ENCODE data around the gene FAM193B.

FAM193B gene

DNA sequence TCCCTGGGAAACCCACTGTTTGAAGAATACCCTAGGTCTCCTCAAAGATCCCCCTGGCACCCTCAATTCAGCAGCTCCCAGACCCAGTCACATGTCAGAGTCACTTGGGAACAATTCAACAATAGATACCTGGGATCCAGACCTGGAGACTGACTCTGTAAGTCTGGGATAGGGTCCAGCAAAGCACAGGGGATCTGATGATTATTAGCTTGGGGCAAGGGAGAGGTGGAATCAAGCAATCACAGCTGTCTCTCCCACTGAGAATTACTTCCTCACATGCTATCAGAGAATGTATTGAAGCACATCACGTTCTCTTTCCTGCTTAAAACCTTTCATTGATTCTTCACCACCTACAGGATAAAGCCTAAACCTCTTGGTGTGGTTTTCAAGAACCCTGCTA, 5.9 kb downstream of the FAM193B start:
- TF ChIP-seq FOXP2 (optimal IDR thresholded peaks at IDR 0.05; ENCODE audit: borderline replicate concordance, extremely low read depth, extremely low read length, insufficient read depth) (no peak), SIN3A (IDR thresholded peaks at IDR 0.05; ENCODE audit: borderline replicate concordance, insufficient read depth, low read length) (no peak), TAF1 (IDR thresholded peaks at IDR 0.05; ENCODE audit: borderline replicate concordance, insufficient read depth, low read length) (no peak), POLR2AphosphoS5 (IDR thresholded peaks at IDR 0.05; ENCODE audit: low read depth, low read length) (no peak)
- TF ChIP-seq, protein P1, sequence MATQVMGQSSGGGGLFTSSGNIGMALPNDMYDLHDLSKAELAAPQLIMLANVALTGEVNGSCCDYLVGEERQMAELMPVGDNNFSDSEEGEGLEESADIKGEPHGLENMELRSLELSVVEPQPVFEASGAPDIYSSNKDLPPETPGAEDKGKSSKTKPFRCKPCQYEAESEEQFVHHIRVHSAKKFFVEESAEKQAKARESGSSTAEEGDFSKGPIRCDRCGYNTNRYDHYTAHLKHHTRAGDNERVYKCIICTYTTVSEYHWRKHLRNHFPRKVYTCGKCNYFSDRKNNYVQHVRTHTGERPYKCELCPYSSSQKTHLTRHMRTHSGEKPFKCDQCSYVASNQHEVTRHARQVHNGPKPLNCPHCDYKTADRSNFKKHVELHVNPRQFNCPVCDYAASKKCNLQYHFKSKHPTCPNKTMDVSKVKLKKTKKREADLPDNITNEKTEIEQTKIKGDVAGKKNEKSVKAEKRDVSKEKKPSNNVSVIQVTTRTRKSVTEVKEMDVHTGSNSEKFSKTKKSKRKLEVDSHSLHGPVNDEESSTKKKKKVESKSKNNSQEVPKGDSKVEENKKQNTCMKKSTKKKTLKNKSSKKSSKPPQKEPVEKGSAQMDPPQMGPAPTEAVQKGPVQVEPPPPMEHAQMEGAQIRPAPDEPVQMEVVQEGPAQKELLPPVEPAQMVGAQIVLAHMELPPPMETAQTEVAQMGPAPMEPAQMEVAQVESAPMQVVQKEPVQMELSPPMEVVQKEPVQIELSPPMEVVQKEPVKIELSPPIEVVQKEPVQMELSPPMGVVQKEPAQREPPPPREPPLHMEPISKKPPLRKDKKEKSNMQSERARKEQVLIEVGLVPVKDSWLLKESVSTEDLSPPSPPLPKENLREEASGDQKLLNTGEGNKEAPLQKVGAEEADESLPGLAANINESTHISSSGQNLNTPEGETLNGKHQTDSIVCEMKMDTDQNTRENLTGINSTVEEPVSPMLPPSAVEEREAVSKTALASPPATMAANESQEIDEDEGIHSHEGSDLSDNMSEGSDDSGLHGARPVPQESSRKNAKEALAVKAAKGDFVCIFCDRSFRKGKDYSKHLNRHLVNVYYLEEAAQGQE (IDR thresholded peaks at IDR 0.05; ENCODE audit: insufficient read depth in 1 of 2, low read depth in 2 of 2, low read length in 2 of 2), result no peak

DNA sequence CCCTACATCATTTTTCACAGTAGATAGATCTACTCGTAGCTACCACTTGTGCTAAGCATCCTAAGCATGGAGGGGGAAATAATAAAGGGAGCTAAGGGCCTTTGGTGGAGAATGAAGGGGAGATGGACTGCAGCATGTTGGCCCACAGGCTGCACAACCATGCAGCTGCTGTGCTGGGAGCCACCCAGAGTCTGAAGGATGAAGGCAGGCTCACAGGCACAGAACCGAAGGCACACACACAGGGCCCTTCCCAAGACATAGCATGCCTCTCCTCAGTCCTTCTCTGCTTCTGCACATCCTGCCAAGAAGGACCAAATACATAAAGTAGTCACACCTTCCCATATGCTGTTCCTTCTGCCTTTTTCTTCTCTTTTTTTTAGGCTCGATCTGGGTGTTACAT, 6.6 kb downstream of the FAM193B start:
- TF ChIP-seq FOXP2 (optimal IDR thresholded peaks at IDR 0.05; ENCODE audit: borderline replicate concordance, extremely low read depth, extremely low read length, insufficient read depth) (no peak), POLR2AphosphoS5 (IDR thresholded peaks at IDR 0.05; ENCODE audit: low read depth, low read length) (no peak), SIN3A (IDR thresholded peaks at IDR 0.05; ENCODE audit: borderline replicate concordance, insufficient read depth, low read length) (no peak), TAF1 (IDR thresholded peaks at IDR 0.05; ENCODE audit: borderline replicate concordance, insufficient read depth, low read length) (no peak)
- TF ChIP-seq, protein P1 (IDR thresholded peaks at IDR 0.05; ENCODE audit: insufficient read depth in 1 of 2, low read depth in 2 of 2, low read length in 2 of 2), result no peak

DNA sequence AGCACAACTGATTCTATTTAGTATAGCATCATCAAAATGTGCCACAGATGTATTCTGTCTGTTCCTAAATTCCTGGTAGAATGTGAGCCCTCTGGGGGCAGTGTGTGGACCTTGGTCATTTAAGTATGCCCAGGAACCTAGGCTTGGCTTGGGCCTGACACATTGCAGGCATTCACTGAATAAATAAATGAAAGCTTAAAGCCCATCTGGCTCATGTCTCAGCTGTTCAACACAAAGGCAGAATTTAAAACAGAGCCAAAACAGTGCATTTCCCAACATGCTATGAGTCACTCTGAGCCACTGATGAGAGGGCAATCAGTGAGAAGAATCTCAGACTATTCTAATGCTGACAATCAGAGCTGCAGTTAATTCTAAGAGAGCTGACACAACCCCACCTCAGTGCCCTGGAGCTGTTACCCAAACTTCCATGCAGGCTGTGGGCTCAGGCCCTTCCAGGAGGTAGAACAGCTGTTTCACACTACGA, 8.1 kb downstream of the FAM193B start:
- TF ChIP-seq SIN3A (IDR thresholded peaks at IDR 0.05; ENCODE audit: borderline replicate concordance, insufficient read depth, low read length) (no peak; the same call in 1 of the 2 replicates), FOXP2 (optimal IDR thresholded peaks at IDR 0.05; ENCODE audit: borderline replicate concordance, extremely low read depth, extremely low read length, insufficient read depth) (no peak), TAF1 (IDR thresholded peaks at IDR 0.05; ENCODE audit: borderline replicate concordance, insufficient read depth, low read length) (no peak), POLR2AphosphoS5 (IDR thresholded peaks at IDR 0.05; ENCODE audit: low read depth, low read length) (no peak; the same call in 1 of the 2 replicates)
- TF ChIP-seq, protein P1 (IDR thresholded peaks at IDR 0.05; ENCODE audit: insufficient read depth in 1 of 2, low read depth in 2 of 2, low read length in 2 of 2), result no peak

DNA sequence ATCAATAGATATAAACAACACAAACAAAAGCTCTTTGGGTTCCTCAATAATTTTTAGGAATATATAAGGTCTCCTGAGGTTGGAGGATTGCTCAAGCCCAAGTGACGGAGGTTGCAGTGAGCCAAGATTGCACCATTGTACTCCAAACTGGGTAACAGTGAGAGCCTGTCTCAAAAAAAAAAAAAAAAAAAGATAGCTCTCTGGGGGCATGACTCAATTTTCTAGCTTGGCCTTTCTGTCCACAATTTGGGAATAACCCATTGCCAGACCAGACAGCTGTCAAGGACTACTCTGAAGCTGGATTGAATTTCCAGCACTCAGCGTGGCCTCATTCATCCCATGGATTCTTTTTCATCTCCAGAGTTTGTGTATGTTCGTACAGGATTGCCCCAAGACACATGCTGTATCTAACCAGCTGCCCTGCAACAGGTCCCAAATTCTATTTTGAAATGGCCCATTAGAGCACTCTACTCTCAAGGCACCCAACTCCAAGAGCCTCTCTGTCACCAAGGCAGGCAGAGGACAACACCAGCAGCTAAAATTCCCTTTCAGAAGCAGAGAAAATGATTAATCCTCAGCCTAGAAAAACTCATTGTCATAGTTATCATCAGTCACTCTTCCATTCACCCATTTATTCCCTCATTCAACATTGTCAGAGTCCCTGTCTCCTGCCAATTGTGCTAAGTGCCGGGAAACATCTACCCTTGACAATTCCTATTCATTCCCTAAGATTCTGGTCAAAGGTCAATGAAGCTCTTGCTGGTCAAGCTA, 8.7 kb downstream of the FAM193B start:
- TF ChIP-seq FOXP2 (optimal IDR thresholded peaks at IDR 0.05; ENCODE audit: borderline replicate concordance, extremely low read depth, extremely low read length, insufficient read depth), result no peak
- 0 out of 2 replicates have a peak, but pooled peaks have one; percentile 21 for TF ChIP-seq SIN3A (IDR thresholded peaks at IDR 0.05; ENCODE audit: borderline replicate concordance, insufficient read depth, low read length)

DNA sequence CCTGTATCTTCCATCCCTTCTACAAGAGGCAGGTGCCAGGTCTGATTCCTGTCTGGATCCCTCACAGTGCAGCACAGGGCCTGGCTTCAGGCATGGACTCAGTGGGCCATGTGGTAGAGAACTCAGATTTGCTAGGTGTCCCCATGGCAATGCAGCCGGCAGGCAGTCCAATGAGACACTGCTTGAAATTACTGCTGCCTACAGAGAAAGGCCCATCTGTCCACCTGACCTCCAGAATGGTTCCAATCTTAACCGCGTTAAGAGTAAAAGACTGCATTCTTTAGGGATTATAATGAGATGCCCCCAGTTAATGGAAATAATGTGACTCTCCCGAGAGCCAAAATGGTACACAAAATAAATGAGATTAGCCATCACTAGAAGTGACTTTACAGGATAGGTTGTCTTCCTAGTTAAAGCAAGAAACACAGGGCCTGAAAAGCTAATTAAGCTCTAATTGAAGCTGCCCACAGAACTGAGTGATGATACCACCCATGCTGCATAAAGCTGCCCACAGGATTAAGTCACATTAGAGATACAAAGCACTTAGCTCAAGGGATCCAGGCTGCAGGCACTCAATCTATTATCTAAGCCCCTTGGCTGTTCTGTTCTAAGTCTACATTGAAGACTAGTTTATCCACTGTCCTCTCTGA, 11.4 kb downstream of the FAM193B start:
- TF ChIP-seq TAF1 (IDR thresholded peaks at IDR 0.05; ENCODE audit: borderline replicate concordance, insufficient read depth, low read length), result no peak

DNA sequence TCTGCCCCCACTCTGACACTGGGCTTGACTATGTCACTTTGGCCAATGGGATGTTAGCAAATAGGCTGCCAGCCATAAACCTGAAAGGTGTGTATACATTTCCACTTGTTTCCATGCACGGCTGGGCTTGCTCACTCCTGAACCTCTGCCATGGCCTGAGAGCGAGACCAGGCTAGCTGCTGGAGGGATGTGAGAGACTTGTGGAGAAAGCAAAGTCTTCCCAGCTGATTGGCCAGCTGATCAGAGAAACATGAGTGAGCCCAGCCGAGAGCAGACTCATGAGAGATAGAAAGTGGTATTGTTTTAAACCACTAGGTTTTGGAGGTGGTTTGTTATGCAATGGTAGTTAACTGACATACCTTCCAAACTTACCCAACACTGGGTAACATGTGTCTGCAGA, 13.9 kb downstream of the FAM193B start:
- TF ChIP-seq SIN3A (IDR thresholded peaks at IDR 0.05; ENCODE audit: borderline replicate concordance, insufficient read depth, low read length) (no peak), FOXP2 (optimal IDR thresholded peaks at IDR 0.05; ENCODE audit: borderline replicate concordance, extremely low read depth, extremely low read length, insufficient read depth) (no peak), POLR2AphosphoS5 (IDR thresholded peaks at IDR 0.05; ENCODE audit: low read depth, low read length) (no peak), TAF1 (IDR thresholded peaks at IDR 0.05; ENCODE audit: borderline replicate concordance, insufficient read depth, low read length) (no peak)
- TF ChIP-seq, protein P1 (IDR thresholded peaks at IDR 0.05; ENCODE audit: insufficient read depth in 1 of 2, low read depth in 2 of 2, low read length in 2 of 2), result no peak
